WTC11 (cell line): ENCODE data around the gene FCN1. TPM values are rescaled to one million over a fixed set of nuclear protein-coding genes. Genes with fewer than 3 reads are reported as not detected.

ENCODE experiments used
- ATAC-seq: fragments of 200-7000 bp; cut with Tn5 transposase; 2 replicates; pipeline ENCODE4 v1.10.0; 2021; ENCODE audit warnings: mild to moderate bottlenecking, moderate library complexity
- CTCF ChIA-PET: fragments of 300-600 bp; sonication (Branson Sonifier 250); formaldehyde crosslinking; loops from one replicate; lab custom pipeline; 2021; ENCODE audit warnings: antibody characterized with exemption; lab: Charles Lee
- POLR2A ChIA-PET: fragments of 350-600 bp; sonication (Branson Sonifier 250); formaldehyde crosslinking; loops from one replicate; lab custom pipeline; 2021; ENCODE audit warnings: antibody characterized with exemption; lab: Charles Lee
- DNase-seq: peaks from one replicate; pipeline ENCODE4 v3.0.0; 2021; ENCODE audit warnings: low spot score
- H3K27ac Mint-ChIP-seq: 2 replicates; pipeline ENCODE4 v1.8.0; 2021; ENCODE audit warnings: mixed read lengths
- H3K27me3 Mint-ChIP-seq: 2 replicates; pipeline ENCODE4 v1.8.0; 2021; ENCODE audit warnings: low read depth, mild to moderate bottlenecking, moderate library complexity, mixed read lengths
- H3K36me3 Mint-ChIP-seq: 2 replicates; pipeline ENCODE4 v1.8.0; 2021; ENCODE audit warnings: mixed read lengths
- H3K4me1 Mint-ChIP-seq: 2 replicates; pipeline ENCODE4 v1.8.0; 2022; ENCODE audit warnings: mixed read lengths
- H3K4me3 Mint-ChIP-seq: 2 replicates; pipeline ENCODE4 v1.8.0; 2021; ENCODE audit warnings: mild to moderate bottlenecking, moderate library complexity, mixed read lengths
- H3K9me3 Mint-ChIP-seq: 2 replicates; pipeline ENCODE4 v1.8.0; 2021; ENCODE audit warnings: mixed read lengths
- ATF1 ChIP-seq: sonication (generic); formaldehyde crosslinking; IDR thresholded peaks from 2 replicates; pipeline ENCODE4 v1.8.1; 2023; ENCODE audit warnings: mild to moderate bottlenecking, moderate library complexity, missing genetic modification reagents
- ATF3 ChIP-seq: sonication (generic); formaldehyde crosslinking; conservative IDR thresholded peaks from 2 replicates; pipeline ENCODE4 v1.8.1; 2022; ENCODE audit warnings: mild to moderate bottlenecking, missing genetic modification reagents
- HMGA2 ChIP-seq: fragments of 250-450 bp; sonication (Bioruptor Pico); IDR thresholded peaks from 2 replicates; pipeline ENCODE4 v1.4.0; 2021; ENCODE audit warnings: mild to moderate bottlenecking, moderate library complexity
- MAX ChIP-seq: sonication (generic); formaldehyde crosslinking; IDR thresholded peaks from 2 replicates; pipeline ENCODE4 v1.8.0; 2022; ENCODE audit warnings: mild to moderate bottlenecking, missing genetic modification reagents
- NR1H2 ChIP-seq: sonication (generic); formaldehyde crosslinking; IDR thresholded peaks from 2 replicates; pipeline ENCODE4 v1.9.0; 2021; ENCODE audit warnings: mild to moderate bottlenecking, moderate library complexity, missing genetic modification reagents
- PREB ChIP-seq: sonication (generic); formaldehyde crosslinking; IDR thresholded peaks from 2 replicates; pipeline ENCODE4 v1.8.1; 2022; ENCODE audit warnings: mild to moderate bottlenecking, missing genetic modification reagents, moderate library complexity, borderline replicate concordance
- SMAD3 ChIP-seq: sonication (generic); formaldehyde crosslinking; IDR thresholded peaks from 2 replicates; pipeline ENCODE4 v1.8.0; 2022; ENCODE audit warnings: missing genetic modification reagents, mild to moderate bottlenecking, borderline replicate concordance
- ZBTB21 ChIP-seq: sonication (generic); formaldehyde crosslinking; IDR thresholded peaks from 2 replicates; pipeline ENCODE4 v1.8.1; 2023; ENCODE audit warnings: mild to moderate bottlenecking, missing genetic modification reagents, borderline replicate concordance
- ZNF219 ChIP-seq: sonication (generic); formaldehyde crosslinking; IDR thresholded peaks from 2 replicates; pipeline ENCODE4 v1.8.0; 2023; ENCODE audit warnings: missing genetic modification reagents, mild to moderate bottlenecking, borderline replicate concordance
- ZNF396 ChIP-seq: fragments of 250-450 bp; sonication (Bioruptor Pico); IDR thresholded peaks from 2 replicates; pipeline ENCODE4 v1.8.0; 2021; ENCODE audit warnings: mild to moderate bottlenecking, moderate library complexity, borderline replicate concordance
- ZNF416 ChIP-seq: fragments of 250-450 bp; sonication (Bioruptor Pico); IDR thresholded peaks from 2 replicates; pipeline ENCODE4 v1.9.0; 2021; ENCODE audit warnings: mild to moderate bottlenecking, inconsistent platforms
- total RNA-seq: library from RNA; stranded (reverse); gene quantifications from 3 replicates; pipeline ENCODE4 v1.2.3, GENCODE V29; 2021
- TF ChIP-seq, protein P1 (sequence below): sonication (generic); formaldehyde crosslinking; IDR thresholded peaks from 2 replicates; pipeline ENCODE4 v1.8.1; 2023; ENCODE audit warnings: mild to moderate bottlenecking, missing genetic modification reagents, borderline replicate concordance
- TF ChIP-seq, protein P2 (sequence below): fragments of 200-600 bp; IDR thresholded peaks from 2 replicates; pipeline ENCODE4 v1.8.0; 2022; ENCODE audit warnings: antibody characterized with exemption
- TF ChIP-seq, protein P3 (sequence below): sonication (generic); formaldehyde crosslinking; IDR thresholded peaks from 2 replicates; pipeline ENCODE4 v1.8.1; 2023; ENCODE audit warnings: mild to moderate bottlenecking, missing genetic modification reagents, moderate library complexity

FCN1 gene
- total RNA-seq, 1 experiment from 2014 or later, result not detected

DNA sequence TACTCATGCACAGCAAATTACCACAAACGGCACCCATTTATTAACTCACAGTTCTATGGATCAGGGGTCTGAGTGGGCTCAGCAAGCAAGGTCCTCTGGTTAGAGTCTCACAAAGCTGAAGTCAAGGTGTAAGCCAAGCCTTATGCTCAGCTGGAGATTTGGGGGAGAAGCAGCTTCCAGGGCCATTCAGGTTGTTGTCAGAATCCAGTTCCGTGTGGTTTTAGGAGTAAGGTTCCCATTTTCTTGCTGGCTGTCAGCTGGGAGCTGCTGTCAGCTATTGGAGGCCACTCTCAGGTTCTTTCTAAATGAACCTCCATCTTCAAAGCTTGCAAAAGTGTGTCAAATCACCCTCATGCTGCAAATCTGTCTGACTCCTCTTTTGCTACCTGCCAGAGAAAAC lies 19.4 kb downstream of the FCN1 start:
- POLR2A ChIA-PET, result no interaction called here
- no peak overlapping the region for H3K27ac Mint-ChIP-seq
- H3K4me1 Mint-ChIP-seq, result no peaks in the 10 kb centered on the region
- CTCF ChIA-PET, result no interaction called here
- ATAC-seq (no peak), DNase-seq (no peak)
- H3K9me3 Mint-ChIP-seq, result peaks cover 34% of the 10 kb centered on the region
- peaks cover 14% of the 10 kb centered on the region for H3K36me3 Mint-ChIP-seq
- no peak overlapping the region for H3K4me3 Mint-ChIP-seq
- no peak for TF ChIP-seq ZNF396 (CRISPR knock-in tag)
- TF ChIP-seq PREB (CRISPR knock-in tag), result no peak
- no peak for TF ChIP-seq ZNF416 (CRISPR knock-in tag)
- TF ChIP-seq ATF3, result no peak
- TF ChIP-seq, protein P1, sequence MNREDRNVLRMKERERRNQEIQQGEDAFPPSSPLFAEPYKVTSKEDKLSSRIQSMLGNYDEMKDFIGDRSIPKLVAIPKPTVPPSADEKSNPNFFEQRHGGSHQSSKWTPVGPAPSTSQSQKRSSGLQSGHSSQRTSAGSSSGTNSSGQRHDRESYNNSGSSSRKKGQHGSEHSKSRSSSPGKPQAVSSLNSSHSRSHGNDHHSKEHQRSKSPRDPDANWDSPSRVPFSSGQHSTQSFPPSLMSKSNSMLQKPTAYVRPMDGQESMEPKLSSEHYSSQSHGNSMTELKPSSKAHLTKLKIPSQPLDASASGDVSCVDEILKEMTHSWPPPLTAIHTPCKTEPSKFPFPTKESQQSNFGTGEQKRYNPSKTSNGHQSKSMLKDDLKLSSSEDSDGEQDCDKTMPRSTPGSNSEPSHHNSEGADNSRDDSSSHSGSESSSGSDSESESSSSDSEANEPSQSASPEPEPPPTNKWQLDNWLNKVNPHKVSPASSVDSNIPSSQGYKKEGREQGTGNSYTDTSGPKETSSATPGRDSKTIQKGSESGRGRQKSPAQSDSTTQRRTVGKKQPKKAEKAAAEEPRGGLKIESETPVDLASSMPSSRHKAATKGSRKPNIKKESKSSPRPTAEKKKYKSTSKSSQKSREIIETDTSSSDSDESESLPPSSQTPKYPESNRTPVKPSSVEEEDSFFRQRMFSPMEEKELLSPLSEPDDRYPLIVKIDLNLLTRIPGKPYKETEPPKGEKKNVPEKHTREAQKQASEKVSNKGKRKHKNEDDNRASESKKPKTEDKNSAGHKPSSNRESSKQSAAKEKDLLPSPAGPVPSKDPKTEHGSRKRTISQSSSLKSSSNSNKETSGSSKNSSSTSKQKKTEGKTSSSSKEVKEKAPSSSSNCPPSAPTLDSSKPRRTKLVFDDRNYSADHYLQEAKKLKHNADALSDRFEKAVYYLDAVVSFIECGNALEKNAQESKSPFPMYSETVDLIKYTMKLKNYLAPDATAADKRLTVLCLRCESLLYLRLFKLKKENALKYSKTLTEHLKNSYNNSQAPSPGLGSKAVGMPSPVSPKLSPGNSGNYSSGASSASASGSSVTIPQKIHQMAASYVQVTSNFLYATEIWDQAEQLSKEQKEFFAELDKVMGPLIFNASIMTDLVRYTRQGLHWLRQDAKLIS, result no peak
- no peak for TF ChIP-seq ZNF219 (CRISPR knock-in tag)
- TF ChIP-seq MAX (CRISPR knock-in tag), result no peak
- TF ChIP-seq, protein P2, sequence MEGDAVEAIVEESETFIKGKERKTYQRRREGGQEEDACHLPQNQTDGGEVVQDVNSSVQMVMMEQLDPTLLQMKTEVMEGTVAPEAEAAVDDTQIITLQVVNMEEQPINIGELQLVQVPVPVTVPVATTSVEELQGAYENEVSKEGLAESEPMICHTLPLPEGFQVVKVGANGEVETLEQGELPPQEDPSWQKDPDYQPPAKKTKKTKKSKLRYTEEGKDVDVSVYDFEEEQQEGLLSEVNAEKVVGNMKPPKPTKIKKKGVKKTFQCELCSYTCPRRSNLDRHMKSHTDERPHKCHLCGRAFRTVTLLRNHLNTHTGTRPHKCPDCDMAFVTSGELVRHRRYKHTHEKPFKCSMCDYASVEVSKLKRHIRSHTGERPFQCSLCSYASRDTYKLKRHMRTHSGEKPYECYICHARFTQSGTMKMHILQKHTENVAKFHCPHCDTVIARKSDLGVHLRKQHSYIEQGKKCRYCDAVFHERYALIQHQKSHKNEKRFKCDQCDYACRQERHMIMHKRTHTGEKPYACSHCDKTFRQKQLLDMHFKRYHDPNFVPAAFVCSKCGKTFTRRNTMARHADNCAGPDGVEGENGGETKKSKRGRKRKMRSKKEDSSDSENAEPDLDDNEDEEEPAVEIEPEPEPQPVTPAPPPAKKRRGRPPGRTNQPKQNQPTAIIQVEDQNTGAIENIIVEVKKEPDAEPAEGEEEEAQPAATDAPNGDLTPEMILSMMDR, result no peak
- TF ChIP-seq HMGA2 (CRISPR knock-in tag), result no peak
- TF ChIP-seq ZBTB21 (CRISPR knock-in tag), result no peak
- TF ChIP-seq, protein P3, sequence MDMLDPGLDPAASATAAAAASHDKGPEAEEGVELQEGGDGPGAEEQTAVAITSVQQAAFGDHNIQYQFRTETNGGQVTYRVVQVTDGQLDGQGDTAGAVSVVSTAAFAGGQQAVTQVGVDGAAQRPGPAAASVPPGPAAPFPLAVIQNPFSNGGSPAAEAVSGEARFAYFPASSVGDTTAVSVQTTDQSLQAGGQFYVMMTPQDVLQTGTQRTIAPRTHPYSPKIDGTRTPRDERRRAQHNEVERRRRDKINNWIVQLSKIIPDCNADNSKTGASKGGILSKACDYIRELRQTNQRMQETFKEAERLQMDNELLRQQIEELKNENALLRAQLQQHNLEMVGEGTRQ (CRISPR knock-in tag), result no peak
- TF ChIP-seq SMAD3 (CRISPR knock-in tag), result no peak
- no peaks in the 10 kb centered on the region; the same call in 1 of the 2 replicates for H3K27me3 Mint-ChIP-seq

DNA sequence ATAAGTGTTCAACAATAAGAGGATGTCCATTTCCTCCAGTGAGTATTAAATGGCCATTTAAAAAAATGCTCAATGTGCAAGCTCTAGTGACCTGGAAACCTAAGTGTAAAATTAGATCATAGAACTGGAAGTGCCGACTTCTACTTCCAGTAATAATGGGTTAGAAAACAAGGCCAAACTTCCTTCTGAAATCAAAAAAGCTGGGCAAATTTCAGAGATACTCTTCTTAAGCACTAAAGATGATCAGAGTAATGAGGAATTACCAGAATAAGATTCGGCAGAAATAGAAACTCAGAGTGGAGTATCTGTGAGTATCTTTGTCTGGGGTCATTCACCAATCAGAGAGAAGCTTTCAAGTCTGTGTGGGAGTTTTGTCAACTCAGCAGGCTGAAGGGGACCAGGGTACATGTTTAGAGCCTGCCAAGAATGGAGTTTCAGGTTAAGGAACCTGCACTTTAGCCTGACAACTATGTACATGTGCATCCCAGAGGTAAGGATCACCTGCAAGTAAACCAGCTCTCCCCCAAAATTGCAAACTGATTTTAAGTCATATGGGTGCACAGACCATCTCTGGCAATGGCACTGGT lies 20.0 kb downstream of the FCN1 start:
- CTCF ChIA-PET, result no interaction called here
- TF ChIP-seq ATF1 (CRISPR knock-in tag) (no peak), NR1H2 (no peak)
- H3K27ac Mint-ChIP-seq, result no peak overlapping the region
- H3K36me3 Mint-ChIP-seq, result peaks cover 14% of the 10 kb centered on the region
- peaks cover 34% of the 10 kb centered on the region for H3K9me3 Mint-ChIP-seq
- no peaks in the 10 kb centered on the region; the same call in 1 of the 2 replicates for H3K27me3 Mint-ChIP-seq
- DNase-seq (no peak), ATAC-seq (no peak)
- POLR2A ChIA-PET, result no interaction called here
- H3K4me3 Mint-ChIP-seq, result no peak overlapping the region
- no peaks in the 10 kb centered on the region for H3K4me1 Mint-ChIP-seq
